Measurements from ENCODE around the gene GPRC5D.

- TF ChIP-seq CTCF (optimal IDR thresholded peaks at IDR 0.05 in 1 of 3, IDR thresholded peaks at IDR 0.05 in 1 of 3, conservative IDR thresholded peaks at IDR 0.05 in 1 of 3; ENCODE audit: extremely low read depth in 1 of 3, insufficient read depth in 2 of 3, low read length in 3 of 3), result peak in 1 of 3 experiments; percentile 17
- no peak for TF ChIP-seq EZH2 (IDR thresholded peaks at IDR 0.05; ENCODE audit: low read length)
These were observed 48.1 kb upstream of the GPRC5D start, which contains the start of gene HEBP1 for GRCh38 chr12:12999959-13000615.
